OCI-LY3 (cell line): ENCODE measurements around the gene PUS10.

Source experiments
- EZH2phosphoT487 ChIP-seq: fragments of 200-600 bp; shearing (Covaris generic); IDR thresholded peaks from 2 replicates; pipeline ENCODE4 v1.6.1; 2018; ENCODE audit warnings: antibody characterized with exemption, mixed run types, low read depth
- TF ChIP-seq, protein P1 (sequence below): fragments of 200-600, 300-600 bp; sonication (generic); IDR thresholded peaks from 2 replicates; pipeline ENCODE4 v1.5.1; 2014; ENCODE audit warnings: antibody characterized with exemption, low read length, low read depth

DNA sequence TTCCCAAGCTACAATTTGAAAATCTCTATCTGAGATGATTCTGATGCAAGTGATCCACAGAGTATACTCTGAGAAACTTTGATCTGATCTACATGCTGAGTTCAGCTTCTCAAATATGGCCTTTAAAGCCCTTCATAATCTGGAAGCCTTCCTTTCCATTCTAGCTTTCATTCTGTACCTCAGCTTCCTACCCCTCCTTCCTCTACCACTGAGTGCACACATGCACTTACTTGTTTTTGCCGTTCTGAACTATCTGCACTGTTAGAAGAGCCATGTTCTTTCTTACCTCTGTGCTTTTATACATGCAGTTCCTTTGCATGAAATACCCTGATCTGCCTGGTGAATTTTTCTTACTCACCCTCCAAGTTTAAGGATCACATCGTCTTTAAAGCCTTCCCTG, 111.7 kb downstream of the PUS10 start:
- TF ChIP-seq, protein P1, sequence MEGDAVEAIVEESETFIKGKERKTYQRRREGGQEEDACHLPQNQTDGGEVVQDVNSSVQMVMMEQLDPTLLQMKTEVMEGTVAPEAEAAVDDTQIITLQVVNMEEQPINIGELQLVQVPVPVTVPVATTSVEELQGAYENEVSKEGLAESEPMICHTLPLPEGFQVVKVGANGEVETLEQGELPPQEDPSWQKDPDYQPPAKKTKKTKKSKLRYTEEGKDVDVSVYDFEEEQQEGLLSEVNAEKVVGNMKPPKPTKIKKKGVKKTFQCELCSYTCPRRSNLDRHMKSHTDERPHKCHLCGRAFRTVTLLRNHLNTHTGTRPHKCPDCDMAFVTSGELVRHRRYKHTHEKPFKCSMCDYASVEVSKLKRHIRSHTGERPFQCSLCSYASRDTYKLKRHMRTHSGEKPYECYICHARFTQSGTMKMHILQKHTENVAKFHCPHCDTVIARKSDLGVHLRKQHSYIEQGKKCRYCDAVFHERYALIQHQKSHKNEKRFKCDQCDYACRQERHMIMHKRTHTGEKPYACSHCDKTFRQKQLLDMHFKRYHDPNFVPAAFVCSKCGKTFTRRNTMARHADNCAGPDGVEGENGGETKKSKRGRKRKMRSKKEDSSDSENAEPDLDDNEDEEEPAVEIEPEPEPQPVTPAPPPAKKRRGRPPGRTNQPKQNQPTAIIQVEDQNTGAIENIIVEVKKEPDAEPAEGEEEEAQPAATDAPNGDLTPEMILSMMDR: no peak
- no peak for TF ChIP-seq EZH2phosphoT487
